HepG2 (cell line): ENCODE data around the gene SPDYE16. TPM values are rescaled to one million over a fixed set of nuclear protein-coding genes. Genes with fewer than 3 reads are reported as not detected.
"Not testable (repeated sequence)": the region's sequence is repeated elsewhere in the genome, so short reads cannot be mapped to it uniquely, and the experiment has no call there.

Experiments
- ATF7-NPFF ChIP-seq: sonication (generic); formaldehyde crosslinking; IDR thresholded peaks from 2 replicates; pipeline ENCODE4 v1.8.1; 2023; ENCODE audit warnings: mild to moderate bottlenecking, low read depth, missing genetic modification reagents, moderate library complexity
- DNMT1 ChIP-seq: sonication (generic); formaldehyde crosslinking; IDR thresholded peaks from 2 replicates; pipeline ENCODE4 v1.5.1; 2020; ENCODE audit warnings: mild to moderate bottlenecking, missing genetic modification reagents
- HCFC1 ChIP-seq: fragments of 150-350 bp; IDR thresholded peaks from 2 replicates; pipeline ENCODE4 v1.6.1; 2014; ENCODE audit warnings: low read depth, low read length
- HES4 ChIP-seq: sonication (generic); formaldehyde crosslinking; IDR thresholded peaks from 2 replicates; pipeline ENCODE4 v1.9.0; 2021; ENCODE audit warnings: mild to moderate bottlenecking, missing genetic modification reagents, borderline replicate concordance
- HNF1B ChIP-seq: sonication (generic); formaldehyde crosslinking; IDR thresholded peaks from 2 replicates; pipeline ENCODE4 v1.5.1; 2020; ENCODE audit warnings: mild to moderate bottlenecking, moderate library complexity, missing genetic modification reagents
- HNF4A ChIP-seq: sonication (generic); formaldehyde crosslinking; IDR thresholded peaks from 2 replicates; pipeline ENCODE4 v1.4.0; 2020; ENCODE audit warnings: missing genetic modification reagents
- NR2F1 ChIP-seq, 2 experiments: fragments of 450-650 bp in 1 of 2; formaldehyde crosslinking in 1 of 2; IDR thresholded peaks; 2 replicates each; pipeline versions ENCODE4 v1.5.0 to v1.6.1; 2016 to 2020; ENCODE audit warnings: mild to moderate bottlenecking in 1 of 2, missing compliant biosample characterization in 1 of 2, missing genetic modification reagents in 1 of 2, moderate library complexity in 1 of 2
- POLR2A ChIP-seq, 2 experiments: IDR thresholded peaks; 2 replicates each; pipeline ENCODE4 v1.6.1; 2011; ENCODE audit warnings: low read depth in 2 of 2, low read length in 2 of 2, mild to moderate bottlenecking in 1 of 2, moderate library complexity in 1 of 2; ENCODE audit not compliant: insufficient read depth in 1 of 2
- SOX6 ChIP-seq, 2 experiments: fragments of 450-650 bp in 1 of 2; sonication (generic) in 1 of 2; formaldehyde crosslinking in 1 of 2; IDR thresholded peaks; 2 replicates each; pipeline versions ENCODE4 v1.4.0 to v1.6.1; 2017 to 2020; ENCODE audit warnings: antibody characterized with exemption in 1 of 2, mild to moderate bottlenecking in 1 of 2, missing genetic modification reagents in 1 of 2
- ZBTB38 ChIP-seq: sonication (generic); formaldehyde crosslinking; IDR thresholded peaks from 2 replicates; pipeline ENCODE4 v1.5.1; 2020; ENCODE audit warnings: mild to moderate bottlenecking, missing genetic modification reagents
- ZBTB7A ChIP-seq: sonication (generic); formaldehyde crosslinking; IDR thresholded peaks from 2 replicates; pipeline ENCODE4 v1.8.0; 2022; ENCODE audit warnings: mild to moderate bottlenecking, missing genetic modification reagents
- ZFY ChIP-seq: sonication (generic); formaldehyde crosslinking; IDR thresholded peaks from 2 replicates; pipeline ENCODE4 v1.4.0; 2020; ENCODE audit warnings: missing genetic modification reagents
- ZNF264 ChIP-seq: sonication (generic); formaldehyde crosslinking; IDR thresholded peaks from 2 replicates; pipeline ENCODE4 v1.4.0; 2020; ENCODE audit warnings: missing genetic modification reagents
- ZNF3 ChIP-seq: IDR thresholded peaks from 2 replicates; pipeline ENCODE4 v1.7.0; 2017; ENCODE audit warnings: inconsistent platforms
- ZNF329 ChIP-seq: sonication (generic); formaldehyde crosslinking; IDR thresholded peaks from 2 replicates; pipeline ENCODE4 v1.9.0; 2021; ENCODE audit warnings: low read depth, mild to moderate bottlenecking, missing genetic modification reagents
- ZNF547 ChIP-seq: sonication (generic); formaldehyde crosslinking; IDR thresholded peaks from 2 replicates; pipeline ENCODE4 v1.5.1; 2020; ENCODE audit warnings: mild to moderate bottlenecking, missing genetic modification reagents
- ZNF616 ChIP-seq: sonication (generic); formaldehyde crosslinking; IDR thresholded peaks from 2 replicates; pipeline ENCODE4 v1.5.0; 2020; ENCODE audit warnings: low read depth, mild to moderate bottlenecking, missing genetic modification reagents
- ZNF724P ChIP-seq: sonication (generic); formaldehyde crosslinking; IDR thresholded peaks from 2 replicates; pipeline ENCODE4 v1.8.0; 2022; ENCODE audit warnings: missing genetic modification reagents, borderline replicate concordance
- ZNF747 ChIP-seq: sonication (generic); formaldehyde crosslinking; IDR thresholded peaks from 2 replicates; pipeline ENCODE4 v1.8.1; 2023; ENCODE audit warnings: missing genetic modification reagents, mild to moderate bottlenecking, borderline replicate concordance
- ZNF782 ChIP-seq: sonication (generic); formaldehyde crosslinking; IDR thresholded peaks from 2 replicates; pipeline ENCODE4 v1.4.0; 2020; ENCODE audit warnings: missing genetic modification reagents, mild to moderate bottlenecking, borderline replicate concordance
- polyA plus RNA-seq, 8 experiments: library from polyadenylated mRNA; depleted of rRNA in 3 of 8; stranded (reverse) in 7 of 8; unstranded in 1 of 8; fragments of >200 nt; fragmentation: Illumina TruSeq in 4 of 8; extraction: Trizol in 4 of 8; gene quantifications; 2 replicates each; pipeline versions ENCODE4 v1.2.1 to v1.2.3, GENCODE V29; 2011 to 2016; ENCODE audit warnings: low read depth in 4 of 8, missing spikeins in 1 of 8, mixed read lengths in 1 of 8; ENCODE audit not compliant: insufficient read depth in 1 of 8
- total RNA-seq, 5 experiments: library from RNA; depleted of rRNA; stranded (reverse); fragments of >200 nt; fragmentation: Illumina TruSeq; extraction: Trizol; gene quantifications; 2 replicates each; pipeline ENCODE4 v1.2.3, GENCODE V29; 2016; ENCODE audit warnings: low read depth in 1 of 5
- TF ChIP-seq, protein P1 (sequence below): sonication (generic); formaldehyde crosslinking; IDR thresholded peaks from 2 replicates; pipeline ENCODE4 v1.5.1; 2020; ENCODE audit warnings: missing genetic modification reagents, mild to moderate bottlenecking, borderline replicate concordance
- TF ChIP-seq, protein P2 (sequence below): IDR thresholded peaks from 2 replicates; pipeline ENCODE4 v1.6.1; 2016; ENCODE audit warnings: mild to moderate bottlenecking, missing biosample characterization, missing genetic modification reagents
- TF ChIP-seq, protein P3 (sequence below): sonication (generic); formaldehyde crosslinking; IDR thresholded peaks from 2 replicates; pipeline ENCODE4 v1.9.0; 2022; ENCODE audit warnings: missing genetic modification reagents, mild to moderate bottlenecking, borderline replicate concordance

The SPDYE16 gene
- total and polyA plus RNA-seq, 2 of the 13 experiments (the other 11 are each of a cell fraction or from before 2014, with no cell fraction given): 0.11 TPM; not detected in 1

- TF ChIP-seq HNF1B (CRISPR knock-in tag): peak; percentile 50; the same call in 1 of the 2 replicates
- 0 out of 2 replicates have a peak, but pooled peaks have one; percentile 43 for TF ChIP-seq ZBTB7A (CRISPR knock-in tag)
- 0 out of 4 replicates have a peak, but pooled peaks of 1 of the 2 experiments have one; percentile 14 for TF ChIP-seq NR2F1 (CRISPR knock-in tag; IDR thresholded peaks at IDR 0.05)
- 0 out of 2 replicates have a peak, but pooled peaks have one; percentile 36 for TF ChIP-seq ZNF724P (CRISPR knock-in tag)
- TF ChIP-seq HCFC1: 0 out of 2 replicates have a peak, but pooled peaks have one; percentile 35
- peak; percentile 57; the same call in 1 of the 2 replicates for TF ChIP-seq ZNF747 (CRISPR knock-in tag)
- TF ChIP-seq ZNF264 (CRISPR knock-in tag): peak; percentile 72; the same call in 1 of the 2 replicates
- TF ChIP-seq ZBTB38 (CRISPR knock-in tag): peak; percentile 78
- 0 out of 2 replicates have a peak, but pooled peaks have one; percentile 57 for TF ChIP-seq ATF7-NPFF (CRISPR knock-in tag)
- TF ChIP-seq HES4 (CRISPR knock-in tag): peak; percentile 54; the same call in 1 of the 2 replicates
- TF ChIP-seq, protein P1, sequence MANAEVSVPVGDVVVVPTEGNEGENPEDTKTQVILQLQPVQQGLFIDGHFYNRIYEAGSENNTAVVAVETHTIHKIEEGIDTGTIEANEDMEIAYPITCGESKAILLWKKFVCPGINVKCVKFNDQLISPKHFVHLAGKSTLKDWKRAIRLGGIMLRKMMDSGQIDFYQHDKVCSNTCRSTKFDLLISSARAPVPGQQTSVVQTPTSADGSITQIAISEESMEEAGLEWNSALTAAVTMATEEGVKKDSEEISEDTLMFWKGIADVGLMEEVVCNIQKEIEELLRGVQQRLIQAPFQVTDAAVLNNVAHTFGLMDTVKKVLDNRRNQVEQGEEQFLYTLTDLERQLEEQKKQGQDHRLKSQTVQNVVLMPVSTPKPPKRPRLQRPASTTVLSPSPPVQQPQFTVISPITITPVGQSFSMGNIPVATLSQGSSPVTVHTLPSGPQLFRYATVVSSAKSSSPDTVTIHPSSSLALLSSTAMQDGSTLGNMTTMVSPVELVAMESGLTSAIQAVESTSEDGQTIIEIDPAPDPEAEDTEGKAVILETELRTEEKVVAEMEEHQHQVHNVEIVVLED (CRISPR knock-in tag): peak; percentile 97
- 0 out of 2 replicates have a peak, but pooled peaks have one; percentile 9 for TF ChIP-seq HNF4A (CRISPR knock-in tag)
- TF ChIP-seq SOX6 (IDR thresholded peaks at IDR 0.05): not testable (repeated sequence)
- TF ChIP-seq SOX6 (CRISPR knock-in tag; IDR thresholded peaks at IDR 0.05): peak; percentile 45; the same call in 1 of the 2 replicates
- peak; percentile 94 for TF ChIP-seq ZFY (CRISPR knock-in tag)
- TF ChIP-seq ZNF616: 0 out of 2 replicates have a peak, but pooled peaks have one; percentile 60
- TF ChIP-seq DNMT1 (CRISPR knock-in tag): peak; percentile 86; the same call in 1 of the 2 replicates
- peak; percentile 52; the same call in 1 of the 2 replicates for TF ChIP-seq ZNF3 (CRISPR knock-in tag)
- TF ChIP-seq ZNF329 (CRISPR knock-in tag): peak; percentile 50; the same call in 1 of the 2 replicates
- TF ChIP-seq, protein P2, sequence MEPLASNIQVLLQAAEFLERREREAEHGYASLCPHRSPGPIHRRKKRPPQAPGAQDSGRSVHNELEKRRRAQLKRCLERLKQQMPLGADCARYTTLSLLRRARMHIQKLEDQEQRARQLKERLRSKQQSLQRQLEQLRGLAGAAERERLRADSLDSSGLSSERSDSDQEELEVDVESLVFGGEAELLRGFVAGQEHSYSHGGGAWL (CRISPR knock-in tag): peak; percentile 88
- TF ChIP-seq, protein P3, sequence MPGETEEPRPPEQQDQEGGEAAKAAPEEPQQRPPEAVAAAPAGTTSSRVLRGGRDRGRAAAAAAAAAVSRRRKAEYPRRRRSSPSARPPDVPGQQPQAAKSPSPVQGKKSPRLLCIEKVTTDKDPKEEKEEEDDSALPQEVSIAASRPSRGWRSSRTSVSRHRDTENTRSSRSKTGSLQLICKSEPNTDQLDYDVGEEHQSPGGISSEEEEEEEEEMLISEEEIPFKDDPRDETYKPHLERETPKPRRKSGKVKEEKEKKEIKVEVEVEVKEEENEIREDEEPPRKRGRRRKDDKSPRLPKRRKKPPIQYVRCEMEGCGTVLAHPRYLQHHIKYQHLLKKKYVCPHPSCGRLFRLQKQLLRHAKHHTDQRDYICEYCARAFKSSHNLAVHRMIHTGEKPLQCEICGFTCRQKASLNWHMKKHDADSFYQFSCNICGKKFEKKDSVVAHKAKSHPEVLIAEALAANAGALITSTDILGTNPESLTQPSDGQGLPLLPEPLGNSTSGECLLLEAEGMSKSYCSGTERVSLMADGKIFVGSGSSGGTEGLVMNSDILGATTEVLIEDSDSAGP: peak; percentile 78
- TF ChIP-seq ZNF547 (CRISPR knock-in tag): peak; percentile 88
- TF ChIP-seq ZNF782 (CRISPR knock-in tag): peak; percentile 29; the same call in 1 of the 2 replicates
- TF ChIP-seq POLR2A (IDR thresholded peaks at IDR 0.05; ENCODE audit: insufficient read depth in 1 of 2, low read depth in 2 of 2, low read length in 2 of 2): peak; percentile 57 to 84
These were observed 6.1 kb upstream of the SPDYE16 start (continued) for GRCh38 chr7:76549025-76549854.
